Keratinocyte (primary cell): Measurements from ENCODE around the gene SERGEF.

Experiments
- EZH2 ChIP-seq: IDR thresholded peaks from one replicate; pipeline ENCODE4 v1.6.1; 2012; ENCODE audit warnings: inconsistent platforms, mild to moderate bottlenecking, low read length, moderate library complexity
- TF ChIP-seq, protein P1 (sequence below), 3 experiments: IDR thresholded peaks in 1 of 3; conservative IDR thresholded peaks in 1 of 3; optimal IDR thresholded peaks in 1 of 3; 2 replicates in 2 of 3; 3 replicates in 1 of 3; pipeline versions ENCODE3 to v1.5.1; 2011; ENCODE audit warnings: low read length in 3 of 3, mild to moderate bottlenecking in 3 of 3, moderate library complexity in 2 of 3, control low read depth in 1 of 3, inconsistent platforms in 1 of 3; ENCODE audit not compliant: insufficient read depth in 2 of 3; ENCODE audit errors: extremely low read depth in 1 of 3

DNA sequence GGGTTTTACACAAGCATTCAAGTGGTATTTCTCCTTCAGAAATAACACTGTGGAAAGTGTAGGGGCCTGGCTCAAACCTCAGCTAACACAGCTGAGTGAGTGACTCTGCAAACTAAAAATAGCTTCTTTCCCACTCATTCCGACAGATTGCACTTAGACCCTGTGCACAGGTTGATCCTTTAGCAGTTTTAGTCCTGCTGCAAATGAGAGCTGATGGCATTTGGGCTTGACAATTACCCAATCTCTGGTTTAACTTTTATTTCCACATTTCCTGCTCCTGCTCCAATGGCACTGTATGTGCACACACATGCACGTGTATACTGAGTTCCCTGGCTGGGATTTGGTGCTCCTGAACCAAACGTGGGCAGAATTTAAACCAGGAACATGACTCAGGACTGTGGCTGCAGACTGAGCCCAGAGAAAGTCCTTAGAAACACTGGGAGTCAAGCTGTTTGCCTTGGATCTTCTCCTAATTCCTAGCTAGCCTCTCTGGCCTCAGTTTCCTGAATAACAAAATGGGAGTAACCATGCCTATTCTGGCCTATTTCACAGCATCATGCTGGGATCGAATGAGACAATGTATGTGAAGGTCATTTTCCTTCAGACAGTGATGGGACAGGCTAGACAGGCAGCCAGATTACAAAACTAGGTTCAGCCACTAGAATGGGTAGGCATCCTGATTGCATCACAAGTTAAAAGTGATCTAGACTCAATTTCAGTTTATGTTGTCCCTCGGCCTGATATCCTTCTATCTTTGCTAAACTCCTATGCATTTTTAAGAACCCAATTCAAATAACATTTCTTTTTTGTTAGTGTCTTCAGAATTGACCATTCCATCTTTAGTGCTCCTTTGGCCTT is 58.2 kb downstream of the SERGEF start:
- TF ChIP-seq, protein P1, sequence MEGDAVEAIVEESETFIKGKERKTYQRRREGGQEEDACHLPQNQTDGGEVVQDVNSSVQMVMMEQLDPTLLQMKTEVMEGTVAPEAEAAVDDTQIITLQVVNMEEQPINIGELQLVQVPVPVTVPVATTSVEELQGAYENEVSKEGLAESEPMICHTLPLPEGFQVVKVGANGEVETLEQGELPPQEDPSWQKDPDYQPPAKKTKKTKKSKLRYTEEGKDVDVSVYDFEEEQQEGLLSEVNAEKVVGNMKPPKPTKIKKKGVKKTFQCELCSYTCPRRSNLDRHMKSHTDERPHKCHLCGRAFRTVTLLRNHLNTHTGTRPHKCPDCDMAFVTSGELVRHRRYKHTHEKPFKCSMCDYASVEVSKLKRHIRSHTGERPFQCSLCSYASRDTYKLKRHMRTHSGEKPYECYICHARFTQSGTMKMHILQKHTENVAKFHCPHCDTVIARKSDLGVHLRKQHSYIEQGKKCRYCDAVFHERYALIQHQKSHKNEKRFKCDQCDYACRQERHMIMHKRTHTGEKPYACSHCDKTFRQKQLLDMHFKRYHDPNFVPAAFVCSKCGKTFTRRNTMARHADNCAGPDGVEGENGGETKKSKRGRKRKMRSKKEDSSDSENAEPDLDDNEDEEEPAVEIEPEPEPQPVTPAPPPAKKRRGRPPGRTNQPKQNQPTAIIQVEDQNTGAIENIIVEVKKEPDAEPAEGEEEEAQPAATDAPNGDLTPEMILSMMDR (optimal IDR thresholded peaks at IDR 0.05 in 1 of 3, IDR thresholded peaks at IDR 0.05 in 1 of 3, conservative IDR thresholded peaks at IDR 0.05 in 1 of 3; ENCODE audit: extremely low read depth in 1 of 3, insufficient read depth in 2 of 3, low read length in 3 of 3), result no peak
- TF ChIP-seq EZH2, result no peak
